OCI-M2 (cell line): ENCODE measurements around the gene SELENOF.
"Not testable (repeated sequence)": the region's sequence is repeated elsewhere in the genome, so short reads cannot be mapped to it uniquely, and the experiment has no call there.

Experiments used
- DNase-seq: peaks from one replicate; lab custom pipeline; 2025; ENCODE audit not compliant: unreplicated experiment; lab: John Stamatoyannopoulos, UW

Gene SELENOF

DNA sequence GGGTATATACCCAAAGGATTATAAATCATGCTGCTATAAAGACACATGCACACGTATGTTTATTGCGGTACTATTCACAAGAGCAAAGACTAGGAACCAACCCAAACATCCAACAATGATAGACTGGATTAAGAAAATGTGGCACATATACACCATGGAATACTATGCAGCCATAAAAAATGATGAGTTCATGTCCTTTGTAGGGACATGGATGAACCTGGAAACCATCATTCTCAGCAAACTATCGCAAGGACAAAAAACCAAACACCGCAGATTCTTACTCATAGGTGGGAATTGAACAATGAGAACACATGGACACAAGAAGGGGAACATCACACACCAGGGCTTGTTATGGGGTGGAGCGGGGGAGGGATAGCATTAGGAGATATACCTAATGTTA is 94.0 kb downstream of the SELENOF start:
- DNase-seq: not testable (repeated sequence)

DNA sequence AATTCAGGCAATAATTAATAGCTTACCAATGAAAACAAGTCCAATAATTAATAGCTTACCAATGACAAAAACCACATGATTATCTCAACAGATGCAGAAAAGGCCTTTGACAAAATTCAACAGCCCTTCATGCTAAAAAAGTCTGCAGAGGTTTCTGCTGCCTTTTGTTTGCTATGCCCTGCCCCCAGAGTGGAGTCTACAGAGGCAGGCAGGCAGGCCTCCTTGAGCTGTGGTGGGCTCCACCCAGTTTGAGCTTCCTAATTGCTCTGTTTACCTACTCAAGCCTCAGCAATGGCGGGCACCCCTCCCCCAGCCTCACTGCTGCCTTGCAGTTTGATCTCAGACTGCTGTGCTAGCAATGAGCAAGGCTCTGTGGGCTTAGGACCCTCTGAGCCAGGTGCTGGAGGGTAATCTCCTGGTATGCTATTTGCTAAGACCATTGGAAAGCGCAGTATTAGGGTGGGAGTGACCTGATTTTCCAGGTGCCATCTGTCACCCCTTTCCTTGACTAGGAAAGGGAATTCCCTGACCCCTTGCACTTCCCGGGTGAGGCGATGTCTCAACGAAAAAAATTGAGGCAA is 96.6 kb downstream of the SELENOF start:
- DNase-seq: not testable (repeated sequence)

DNA sequence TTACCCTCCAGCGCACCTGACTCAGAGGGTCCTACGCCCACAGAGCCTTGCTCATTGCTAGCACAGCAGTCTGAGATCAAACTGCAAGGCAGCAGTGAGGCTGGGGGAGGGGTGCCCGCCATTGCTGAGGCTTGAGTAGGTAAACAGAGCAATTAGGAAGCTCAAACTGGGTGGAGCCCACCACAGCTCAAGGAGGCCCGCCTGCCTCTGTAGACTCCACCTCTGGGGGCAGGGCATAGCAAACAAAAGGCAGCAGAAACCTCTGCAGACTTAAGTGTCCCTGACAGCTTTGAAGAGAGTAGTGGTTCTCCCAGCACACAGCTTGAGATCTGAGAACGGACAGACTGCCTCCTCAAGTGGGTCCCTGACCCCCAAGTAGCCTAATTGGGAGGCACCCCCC is 99.8 kb downstream of the SELENOF start:
- not testable (repeated sequence) for DNase-seq
